Breast epithelium (tissue), 4 donors: ENCODE results near the gene CHN1. TPM values are rescaled to one million over a fixed set of nuclear protein-coding genes. Genes with fewer than 3 reads are reported as not detected.
A peak's percentile ranks its signal among the peaks of the same experiment; 100 is the strongest.

Source experiments
- DNase-seq, 2 donors: peaks; one replicate each; pipeline ENCODE4 v3.0.0-alpha.2; 2019; ENCODE audit warnings: low spot score in 2 of 2
- H3K27ac ChIP-seq, 2 donors: fragments of 200-600 bp; sonication (generic) in 1 of 2; one replicate each; pipeline ENCODE4 v1.5.1; 2016 to 2019; ENCODE audit warnings: mild to moderate bottlenecking in 1 of 2
- H3K27me3 ChIP-seq, 2 donors: fragments of 200-600 bp; sonication (generic) in 1 of 2; one replicate each; pipeline versions ENCODE4 v1.5.1 to v1.6.0; 2017 to 2019; ENCODE audit warnings: control low read depth in 1 of 2, mild to moderate bottlenecking in 1 of 2
- H3K36me3 ChIP-seq: fragments of 200-600 bp; one replicate; pipeline ENCODE4 v1.5.1; 2019
- H3K4me1 ChIP-seq, 2 donors: fragments of 200-600 bp; sonication (generic); one replicate each; pipeline ENCODE4 v1.5.1; 2016 to 2019; ENCODE audit warnings: control low read depth in 1 of 2
- H3K4me3 ChIP-seq, 3 donors: fragments of 200-600 bp; sonication (generic); 1 replicate in 2 of 3; 2 replicates in 1 of 3; pipeline ENCODE4 v1.5.1; 2016 to 2019; ENCODE audit warnings: mild to moderate bottlenecking in 3 of 3, moderate library complexity in 2 of 3
- H3K9me3 ChIP-seq, 2 donors: fragments of 200-600 bp; sonication (generic) in 1 of 2; one replicate each; pipeline ENCODE4 v1.5.1; 2016 to 2019; ENCODE audit warnings: control low read depth in 1 of 2
- POLR2A ChIP-seq: fragments of 450-650 bp; IDR thresholded peaks from one replicate; pipeline ENCODE4 v1.6.1; 2016; ENCODE audit warnings: antibody characterized with exemption, mild to moderate bottlenecking, moderate library complexity
- POLR2AphosphoS5 ChIP-seq, 3 donors: sonication (generic); formaldehyde crosslinking; IDR thresholded peaks; one replicate each; pipeline ENCODE4 v1.6.1; 2017; ENCODE audit warnings: antibody characterized with exemption in 3 of 3
- intact Hi-C: fragments of 100-400 bp; cut with DNase I; formaldehyde crosslinking; loops from one replicate; pipeline ENCODE4 v1.15.1; 2023; ENCODE audit warnings: low total_unique reads
- total RNA-seq, 3 donors: library from RNA; depleted of rRNA; stranded (reverse); fragments of >200 nt; gene quantifications; one replicate each; pipeline ENCODE4 v1.1.0, GENCODE V29; 2016
- TF ChIP-seq, protein P1 (sequence below), 3 donors: fragments of 450-650 bp; IDR thresholded peaks; one replicate each; pipeline ENCODE4 v1.5.1; 2016 to 2017; ENCODE audit warnings: antibody characterized with exemption in 3 of 3, mild to moderate bottlenecking in 3 of 3, moderate library complexity in 3 of 3

CHN1 gene
- total RNA-seq, 3 donors from 2014 or later = 9.8 to 14.7 (median 13.4) TPM

DNA sequence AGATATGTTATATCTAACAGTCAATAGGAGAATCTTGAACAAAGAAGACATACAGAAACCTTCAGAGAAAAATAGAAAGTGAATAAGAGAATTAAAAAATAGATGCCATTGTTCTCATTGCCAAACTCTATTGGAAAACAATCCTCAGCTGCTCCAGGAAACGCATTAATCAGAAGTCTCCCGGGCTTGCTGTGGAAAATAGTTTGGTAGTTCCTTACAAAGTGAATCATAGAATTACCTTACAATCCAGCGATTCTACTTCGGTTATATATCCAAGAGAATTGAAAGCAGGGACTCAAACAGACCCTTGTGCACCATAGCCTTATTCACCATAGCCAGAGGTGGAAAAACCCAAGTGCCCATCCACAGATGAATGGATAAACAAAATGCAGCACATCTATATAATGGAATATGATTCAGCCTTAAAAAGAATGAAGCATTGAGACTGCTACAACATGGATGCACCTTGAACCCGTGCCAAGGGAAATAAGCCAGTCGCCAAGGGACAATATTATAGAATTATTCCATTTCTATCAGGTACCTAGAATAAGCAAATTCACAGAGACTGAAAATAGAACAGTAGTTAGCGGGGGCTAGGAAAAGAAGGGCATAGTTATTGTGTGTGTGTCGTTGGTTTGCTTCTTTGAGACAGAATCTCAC lies 219.0 kb downstream of the CHN1 start:
- Histone ChIP-seq H3K27ac (peak overlapping the region; percentile 63 to 75), H3K27me3 (no peaks in the 10 kb centered on the region), H3K36me3 (no peaks in the 10 kb centered on the region), H3K4me3 (no peak overlapping the region), H3K9me3 (no peaks in the 10 kb centered on the region), H3K4me1 (no peaks in the 10 kb centered on the region)
- DNase-seq = no peak
- intact Hi-C loops = no loop called here
- TF ChIP-seq POLR2AphosphoS5 (IDR thresholded peaks at IDR 0.05) = no peak
- no peak for TF ChIP-seq POLR2A
- TF ChIP-seq, protein P1, sequence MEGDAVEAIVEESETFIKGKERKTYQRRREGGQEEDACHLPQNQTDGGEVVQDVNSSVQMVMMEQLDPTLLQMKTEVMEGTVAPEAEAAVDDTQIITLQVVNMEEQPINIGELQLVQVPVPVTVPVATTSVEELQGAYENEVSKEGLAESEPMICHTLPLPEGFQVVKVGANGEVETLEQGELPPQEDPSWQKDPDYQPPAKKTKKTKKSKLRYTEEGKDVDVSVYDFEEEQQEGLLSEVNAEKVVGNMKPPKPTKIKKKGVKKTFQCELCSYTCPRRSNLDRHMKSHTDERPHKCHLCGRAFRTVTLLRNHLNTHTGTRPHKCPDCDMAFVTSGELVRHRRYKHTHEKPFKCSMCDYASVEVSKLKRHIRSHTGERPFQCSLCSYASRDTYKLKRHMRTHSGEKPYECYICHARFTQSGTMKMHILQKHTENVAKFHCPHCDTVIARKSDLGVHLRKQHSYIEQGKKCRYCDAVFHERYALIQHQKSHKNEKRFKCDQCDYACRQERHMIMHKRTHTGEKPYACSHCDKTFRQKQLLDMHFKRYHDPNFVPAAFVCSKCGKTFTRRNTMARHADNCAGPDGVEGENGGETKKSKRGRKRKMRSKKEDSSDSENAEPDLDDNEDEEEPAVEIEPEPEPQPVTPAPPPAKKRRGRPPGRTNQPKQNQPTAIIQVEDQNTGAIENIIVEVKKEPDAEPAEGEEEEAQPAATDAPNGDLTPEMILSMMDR (IDR thresholded peaks at IDR 0.05) = no peak

- Histone ChIP-seq H3K4me1 (no peaks in the 10 kb centered on the region), H3K36me3 (no peaks in the 10 kb centered on the region), H3K27me3 (no peaks in the 10 kb centered on the region), H3K27ac (peak overlapping the region; percentile 63 to 68), H3K4me3 (no peak overlapping the region), H3K9me3 (no peaks in the 10 kb centered on the region)
- TF ChIP-seq POLR2AphosphoS5 (IDR thresholded peaks at IDR 0.05) (no peak), POLR2A (no peak)
- TF ChIP-seq, protein P1 (IDR thresholded peaks at IDR 0.05) = no peak
- intact Hi-C loops = no loop called here
- no peak for DNase-seq
These were observed 219.7 kb downstream of the CHN1 start for GRCh38 chr2:174785481-174785880.

GRCh38 chr2:174784909-174785308 lies 220.3 kb downstream of the CHN1 start:
- TF ChIP-seq POLR2A = no peak
- no peak for TF ChIP-seq POLR2AphosphoS5 (IDR thresholded peaks at IDR 0.05)
- TF ChIP-seq, protein P1 (IDR thresholded peaks at IDR 0.05) = no peak
- no peaks in the 10 kb centered on the region for H3K36me3 ChIP-seq
- intact Hi-C loops = no loop called here
- no peak overlapping the region for H3K27ac ChIP-seq
- no peaks in the 10 kb centered on the region for H3K27me3 ChIP-seq
- no peaks in the 10 kb centered on the region for H3K9me3 ChIP-seq
- no peak for DNase-seq
- no peak overlapping the region for H3K4me3 ChIP-seq
- no peaks in the 10 kb centered on the region for H3K4me1 ChIP-seq

DNA sequence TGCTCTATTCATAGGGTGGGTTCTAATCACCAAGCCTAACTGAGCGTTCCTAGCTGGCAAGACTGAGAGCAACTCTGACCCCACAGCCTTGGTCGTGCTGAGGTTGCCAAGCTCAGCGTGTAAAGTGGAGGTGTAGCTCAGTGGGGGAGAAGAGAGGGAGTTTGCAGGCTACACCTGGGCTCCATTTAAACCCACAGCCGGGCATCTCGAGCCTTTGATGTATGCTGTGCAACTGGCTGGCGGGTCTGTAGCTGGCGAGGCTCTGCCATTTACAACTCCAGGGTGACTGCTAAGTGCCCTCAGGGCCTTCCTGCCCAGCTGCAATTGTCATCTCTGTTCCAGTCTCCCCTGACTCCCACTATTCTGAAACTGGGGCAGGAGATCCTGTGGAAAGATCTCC lies 220.9 kb downstream of the CHN1 start:
- Histone ChIP-seq H3K36me3 (no peaks in the 10 kb centered on the region), H3K9me3 (no peaks in the 10 kb centered on the region), H3K27me3 (no peaks in the 10 kb centered on the region), H3K4me3 (no peak overlapping the region), H3K4me1 (no peaks in the 10 kb centered on the region), H3K27ac (no peak overlapping the region)
- no peak for DNase-seq
- TF ChIP-seq, protein P1 (IDR thresholded peaks at IDR 0.05) = no peak
- no peak for TF ChIP-seq POLR2AphosphoS5 (IDR thresholded peaks at IDR 0.05)
- TF ChIP-seq POLR2A = no peak
- intact Hi-C loops = no loop called here

GRCh38 chr2:174781996-174782395 lies 223.2 kb downstream of the CHN1 start:
- Histone ChIP-seq H3K4me3 (peak overlapping the region in 1 of 3 donors; percentile 25), H3K36me3 (no peaks in the 10 kb centered on the region), H3K27me3 (no peaks in the 10 kb centered on the region), H3K4me1 (no peaks in the 10 kb centered on the region), H3K27ac (peak overlapping the region in 1 of 2 donors; percentile 26), H3K9me3 (no peaks in the 10 kb centered on the region)
- no peak for DNase-seq
- intact Hi-C loops = no loop called here
- TF ChIP-seq, protein P1 (IDR thresholded peaks at IDR 0.05) = no peak
- TF ChIP-seq POLR2AphosphoS5 (IDR thresholded peaks at IDR 0.05) (no peak), POLR2A (no peak)
